EL (cell line): Measurements from ENCODE around the gene ATL3.
"Not testable (repeated sequence)": the region's sequence is repeated elsewhere in the genome, so short reads cannot be mapped to it uniquely, and the experiment has no call there.

ENCODE experiments used
- DNase-seq: peaks from one replicate; pipeline ENCODE4 v3.0.0-alpha.2; 2016

Gene ATL3

GRCh38 chr11:63671322-63672155, at the start of gene ATL3:
TSS of gene ATL3 (minus strand) at chr11:63671376. CDS start at chr11:63671335, 41 bp downstream.
- peak; percentile 97 for DNase-seq

GRCh38 chr11:63720611-63721010, 49.4 kb upstream of the ATL3 start:
- no peak for DNase-seq

GRCh38 chr11:63719987-63720386, 48.8 kb upstream of the ATL3 start:
- no peak for DNase-seq

GRCh38 chr11:63719001-63719400, 47.8 kb upstream of the ATL3 start:
- DNase-seq = no peak

GRCh38 chr11:63716046-63716445, 44.9 kb upstream of the ATL3 start:
- no peak for DNase-seq

- DNase-seq = no peak
These were observed 42.6 kb upstream of the ATL3 start for GRCh38 chr11:63713766-63714165.

- DNase-seq = no peak
These were observed 40.7 kb upstream of the ATL3 start for GRCh38 chr11:63711838-63712237.

GRCh38 chr11:63710476-63711217, 39.5 kb upstream of the ATL3 start:
- DNase-seq = peak; percentile 61

- peak; percentile 30 for DNase-seq
These were observed 38.2 kb upstream of the ATL3 start for GRCh38 chr11:63709336-63709884.

- DNase-seq = no peak
These were observed 37.6 kb upstream of the ATL3 start for GRCh38 chr11:63708764-63709163.

GRCh38 chr11:63705526-63705925, 34.4 kb upstream of the ATL3 start:
- DNase-seq = no peak

- DNase-seq = no peak
These were observed 28.7 kb upstream of the ATL3 start for GRCh38 chr11:63699896-63700295.

- DNase-seq = no peak
These were observed 28.0 kb upstream of the ATL3 start for GRCh38 chr11:63698976-63699733.

- no peak for DNase-seq
These were observed 23.4 kb upstream of the ATL3 start for GRCh38 chr11:63694596-63694995.

- no peak for DNase-seq
These were observed 16.7 kb upstream of the ATL3 start for GRCh38 chr11:63687845-63688244.

GRCh38 chr11:63686926-63687325, 15.8 kb upstream of the ATL3 start:
- DNase-seq = peak; percentile 32

GRCh38 chr11:63685158-63685721, 14.1 kb upstream of the ATL3 start:
- DNase-seq = not testable (repeated sequence)

- peak; percentile 38 for DNase-seq
These were observed 12.2 kb upstream of the ATL3 start for GRCh38 chr11:63683133-63683991.

- DNase-seq = peak; percentile 42
These were observed 11.2 kb upstream of the ATL3 start for GRCh38 chr11:63682066-63683021.

GRCh38 chr11:63681321-63682065, 10.3 kb upstream of the ATL3 start, which contains the start of gene RTN3:
TSS of gene RTN3 (plus strand) at chr11:63681500. CDS start at chr11:63681637, 137 bp downstream.
- DNase-seq = peak; percentile 98
